HG02642 (cell line): Measurements from ENCODE around the gene HDAC11.
"Not testable (repeated sequence)": the region's sequence is repeated elsewhere in the genome, so short reads cannot be mapped to it uniquely, and the experiment has no call there.

Source experiments
- ATAC-seq: cut with Tn5 transposase; IDR thresholded peaks from one replicate; pipeline ENCODE4 v1.9.1; 2021; ENCODE audit warnings: mild to moderate bottlenecking; ENCODE audit not compliant: unreplicated experiment, poor library complexity

HDAC11 gene, protein sequence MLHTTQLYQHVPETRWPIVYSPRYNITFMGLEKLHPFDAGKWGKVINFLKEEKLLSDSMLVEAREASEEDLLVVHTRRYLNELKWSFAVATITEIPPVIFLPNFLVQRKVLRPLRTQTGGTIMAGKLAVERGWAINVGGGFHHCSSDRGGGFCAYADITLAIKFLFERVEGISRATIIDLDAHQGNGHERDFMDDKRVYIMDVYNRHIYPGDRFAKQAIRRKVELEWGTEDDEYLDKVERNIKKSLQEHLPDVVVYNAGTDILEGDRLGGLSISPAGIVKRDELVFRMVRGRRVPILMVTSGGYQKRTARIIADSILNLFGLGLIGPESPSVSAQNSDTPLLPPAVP

GRCh38 chr3:13479582-13480339 lies at the start of gene HDAC11:
HDAC11 (plus strand) TSS chr3:13480306; CDS start chr3:13480348, 42 bp downstream.
- peak; percentile 97 for ATAC-seq

DNA sequence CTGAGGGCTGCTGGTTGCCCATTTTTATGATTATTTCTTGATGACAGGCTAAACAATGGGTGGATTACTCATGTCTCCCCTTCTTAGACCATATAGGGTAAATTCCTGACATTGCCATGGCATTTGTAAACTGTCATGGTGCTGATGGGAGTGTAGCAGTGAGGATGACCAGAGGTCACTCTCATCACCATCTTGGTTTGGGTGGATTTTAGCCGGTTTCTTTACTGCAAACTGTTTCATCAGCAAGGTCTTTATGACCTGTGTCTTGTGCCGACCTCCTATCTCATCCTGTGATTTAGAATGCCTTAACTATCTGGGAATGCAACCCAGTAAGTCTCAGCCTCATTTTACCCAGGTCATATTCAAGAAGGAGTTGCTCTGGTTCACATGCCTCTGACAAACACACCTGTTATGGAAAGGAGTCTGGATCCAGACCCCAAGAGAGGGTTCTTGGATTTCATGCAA lies 49.7 kb upstream of the HDAC11 start:
- not testable (repeated sequence) for ATAC-seq

DNA sequence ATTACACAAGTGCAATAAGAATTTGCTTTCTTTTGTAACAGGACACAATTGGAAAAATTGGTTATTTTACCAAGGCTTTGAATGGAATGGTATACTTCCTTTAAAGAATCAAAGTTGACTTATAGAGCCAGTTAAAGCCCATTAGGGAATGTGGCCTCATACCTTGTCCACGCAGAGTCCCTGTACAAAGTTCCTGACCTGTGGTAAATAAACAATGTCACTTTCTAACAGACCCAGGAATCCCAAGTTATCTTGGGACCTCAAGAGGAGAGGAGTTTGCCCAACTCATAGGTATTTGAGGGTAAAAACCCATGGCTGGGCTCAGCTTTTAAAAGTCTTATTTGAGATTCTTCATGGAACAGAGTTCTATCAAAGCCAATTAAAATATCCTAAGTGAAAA lies 48.0 kb upstream of the HDAC11 start:
- ATAC-seq = no peak

DNA sequence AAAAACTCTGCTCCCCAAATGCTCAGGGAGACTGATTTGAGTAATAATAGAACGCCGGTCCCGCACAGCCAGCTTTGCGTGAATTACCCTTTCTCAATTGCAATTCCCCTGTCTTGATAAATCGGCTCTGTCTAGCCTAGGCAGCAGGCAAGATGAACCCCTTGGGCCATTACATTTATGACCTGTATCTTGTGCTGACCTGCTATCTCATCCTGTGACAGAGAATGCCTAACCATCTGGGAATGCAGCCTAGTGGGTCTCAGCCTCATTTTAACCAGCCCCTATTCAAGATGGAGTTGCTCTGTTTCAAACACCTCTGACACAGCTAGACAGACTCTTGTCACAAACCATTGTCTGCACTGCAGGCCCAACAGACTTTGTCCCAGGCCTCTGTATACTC lies 46.2 kb upstream of the HDAC11 start:
- ATAC-seq = no peak

DNA sequence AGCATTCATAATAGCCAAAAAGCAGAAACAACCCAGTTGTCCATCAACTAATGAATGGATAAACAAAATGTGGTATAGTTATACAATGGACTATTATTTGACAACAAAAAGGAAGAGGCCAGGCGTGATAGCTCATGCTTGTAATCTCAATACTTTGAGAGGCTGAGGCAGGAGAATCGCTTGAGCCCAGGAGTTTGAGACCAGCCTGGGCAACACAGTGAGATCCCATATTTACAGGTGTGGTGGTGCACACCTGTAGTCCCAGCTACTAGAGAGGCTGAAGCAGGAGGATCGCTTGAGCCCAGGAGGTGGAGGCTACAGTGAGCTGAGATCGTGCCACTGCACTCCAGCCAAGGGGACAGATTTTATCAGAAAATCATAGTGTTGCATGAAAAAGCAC lies 43.9 kb upstream of the HDAC11 start:
- not testable (repeated sequence) for ATAC-seq

DNA sequence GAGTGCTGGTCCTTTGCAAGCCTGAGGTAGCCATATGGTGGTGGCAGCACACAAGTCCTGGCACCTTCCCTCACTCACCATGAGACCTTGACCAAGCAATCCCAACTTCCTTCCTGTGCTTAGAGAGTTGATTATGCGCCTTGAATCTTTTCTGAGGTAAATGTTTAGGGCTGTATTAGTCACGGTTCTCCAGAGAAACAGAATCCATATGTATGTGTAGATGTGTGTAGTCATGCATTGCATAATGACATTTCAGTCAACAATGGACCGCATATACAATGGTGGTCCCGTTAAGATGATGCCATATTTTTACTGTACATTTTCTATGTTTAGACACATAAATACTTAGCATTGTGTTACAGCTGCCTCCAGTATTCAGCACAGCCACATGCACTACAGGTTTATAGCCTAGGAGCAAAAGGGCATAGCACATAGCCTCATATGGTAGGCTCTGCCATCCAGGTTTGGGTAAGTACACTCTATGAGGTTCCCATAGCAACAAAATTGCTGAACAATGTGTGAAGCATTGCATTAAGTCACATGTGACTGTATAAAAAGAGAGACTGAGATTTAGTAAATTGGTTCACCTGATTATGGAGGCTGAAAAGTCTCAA lies 39.8 kb upstream of the HDAC11 start:
- ATAC-seq = no peak

DNA sequence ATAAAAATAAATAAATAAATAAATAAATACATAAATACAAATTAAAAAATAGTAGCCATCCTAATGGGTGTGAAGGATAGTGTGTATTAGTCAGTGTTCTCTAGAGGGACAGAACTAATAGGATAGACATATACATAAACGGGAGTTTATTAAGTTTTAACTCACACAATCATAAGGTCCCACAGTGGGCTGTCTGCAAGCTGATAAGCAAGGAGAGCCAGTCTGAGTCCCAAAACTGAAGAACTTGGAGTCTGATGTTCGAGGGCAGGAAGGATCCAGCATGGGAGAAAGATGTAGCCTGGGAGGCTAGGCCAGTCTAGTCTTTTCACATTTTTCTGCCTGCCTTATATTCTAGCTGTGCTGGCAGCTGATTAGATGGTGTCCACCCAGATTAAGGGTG lies 37.2 kb upstream of the HDAC11 start:
- ATAC-seq = not testable (repeated sequence)

DNA sequence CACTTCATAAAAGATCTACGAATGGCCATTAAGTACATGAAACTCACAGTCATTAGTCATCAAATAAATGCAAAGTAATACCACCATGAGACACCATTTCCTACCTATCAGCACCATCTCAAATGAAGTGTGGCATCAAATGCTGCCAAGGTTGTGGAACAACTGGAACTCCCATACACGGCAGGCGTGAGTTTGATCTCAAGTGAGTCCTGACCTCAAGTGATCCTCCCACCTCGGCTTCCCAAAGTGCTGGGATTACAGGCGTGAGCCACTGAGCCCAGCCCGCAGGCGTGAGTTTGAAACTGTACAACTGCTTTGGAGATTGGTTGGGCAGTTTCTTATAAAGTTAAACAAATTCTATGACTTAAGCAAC lies 28.8 kb upstream of the HDAC11 start:
- peak; percentile 0 for ATAC-seq

- peak; percentile 27 for ATAC-seq
These were observed 27.4 kb upstream of the HDAC11 start for GRCh38 chr3:13452490-13453335.

GRCh38 chr3:13455644-13456043 lies 24.5 kb upstream of the HDAC11 start:
- no peak for ATAC-seq

- no peak for ATAC-seq
These were observed 22.5 kb upstream of the HDAC11 start for GRCh38 chr3:13457593-13457992.

DNA sequence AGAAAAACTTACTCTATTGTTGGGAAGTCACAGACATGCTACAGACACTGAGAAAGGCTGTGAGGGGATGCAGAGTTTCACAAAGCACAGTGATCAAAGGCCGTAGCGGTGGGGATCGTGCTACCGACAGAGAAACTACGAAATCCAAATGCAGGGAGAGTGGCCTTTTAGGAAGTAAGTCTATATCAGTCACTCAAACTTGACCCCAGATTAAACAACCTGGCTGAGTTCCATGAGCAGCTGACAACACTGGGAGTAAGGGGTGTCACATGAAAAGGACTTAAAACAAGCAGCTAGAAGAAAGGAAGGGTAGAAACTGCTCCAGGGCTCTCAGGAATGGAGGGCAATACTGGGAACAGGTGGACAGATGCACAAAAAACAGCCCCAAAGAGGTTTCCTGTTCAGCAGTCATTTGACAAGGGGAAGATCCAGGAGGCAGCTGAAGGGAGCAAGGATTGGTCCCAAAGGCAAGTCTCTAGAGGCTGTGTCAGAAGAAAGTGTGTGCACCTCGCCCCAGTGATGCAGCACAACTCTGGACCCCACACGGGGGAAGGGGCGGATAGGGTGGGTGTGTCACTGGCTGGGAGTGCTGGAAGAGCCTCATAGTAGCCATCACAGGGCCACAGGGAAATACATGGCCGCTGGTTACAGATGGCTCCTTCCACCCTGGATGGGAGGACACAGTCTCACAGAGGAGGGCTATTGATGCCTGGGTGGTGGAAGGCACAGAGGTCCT lies 20.3 kb upstream of the HDAC11 start:
- ATAC-seq = no peak

- ATAC-seq = no peak
These were observed 19.8 kb upstream of the HDAC11 start for GRCh38 chr3:13460341-13460736.

DNA sequence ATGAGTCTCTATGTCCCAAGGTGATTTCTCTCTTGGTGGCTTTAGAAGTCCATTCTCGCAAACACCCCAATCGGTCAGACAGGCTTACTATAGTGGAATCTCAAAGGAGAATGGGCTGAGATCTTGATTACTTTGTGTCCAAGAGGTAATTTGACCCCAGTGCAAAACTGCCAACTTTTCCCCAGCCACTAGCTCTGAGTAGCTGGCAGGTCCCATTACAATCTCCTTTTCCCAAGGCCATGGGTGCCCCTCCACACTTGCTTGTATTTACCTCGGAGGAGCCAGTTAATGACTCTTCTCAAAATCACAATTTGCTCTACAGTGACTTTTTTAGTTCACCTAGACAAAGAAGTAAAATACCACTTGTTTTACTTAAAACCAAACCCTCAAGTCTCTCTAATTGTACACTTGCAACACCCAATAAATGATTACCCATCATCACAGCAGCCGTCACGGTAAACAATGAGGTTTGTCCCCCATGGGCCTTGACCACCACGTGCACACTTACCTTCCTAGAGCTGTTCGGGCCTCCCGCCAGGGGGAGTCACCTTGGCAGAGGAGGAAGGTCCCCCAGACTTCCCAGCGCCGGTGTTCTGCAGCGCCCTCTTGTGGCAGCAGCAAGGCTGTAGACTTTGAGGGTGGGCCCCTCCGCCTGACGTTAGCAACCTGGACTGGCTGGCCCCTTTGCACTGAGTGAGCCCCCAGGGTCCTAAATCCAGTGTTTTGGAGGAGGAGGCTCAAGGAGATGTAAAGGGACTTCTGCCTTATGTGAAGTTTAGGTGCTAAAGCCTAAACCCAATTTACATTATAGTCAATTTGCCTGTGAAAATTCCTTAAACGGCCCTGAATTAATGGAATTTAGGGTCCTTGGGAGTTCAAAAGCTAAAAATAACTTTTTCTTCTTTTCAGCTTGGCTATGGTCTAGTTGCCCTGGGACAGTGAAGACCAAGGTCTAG lies 18.7 kb upstream of the HDAC11 start:
- peak; percentile 73 for ATAC-seq

- ATAC-seq = no peak
These were observed 17.9 kb upstream of the HDAC11 start for GRCh38 chr3:13462125-13462629.

DNA sequence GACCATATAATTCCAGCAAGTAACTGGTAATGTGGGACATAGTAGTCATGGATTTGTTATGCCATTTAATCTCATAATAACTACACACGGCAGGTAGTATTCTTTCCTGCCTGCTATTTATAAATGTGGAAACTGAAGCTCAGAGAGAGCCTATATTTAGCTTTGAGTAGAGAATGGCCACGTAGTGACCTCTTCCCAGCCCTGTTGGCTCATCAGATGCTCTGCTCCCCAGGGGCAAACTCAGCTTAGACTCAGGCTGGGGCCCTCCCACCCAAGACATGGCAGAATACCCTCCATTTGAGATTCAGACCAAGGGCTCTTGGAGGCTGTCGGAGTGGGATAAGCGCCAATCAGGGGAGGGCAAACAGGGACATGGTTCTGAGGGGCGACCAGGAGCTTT lies 17.3 kb upstream of the HDAC11 start:
- ATAC-seq = no peak

DNA sequence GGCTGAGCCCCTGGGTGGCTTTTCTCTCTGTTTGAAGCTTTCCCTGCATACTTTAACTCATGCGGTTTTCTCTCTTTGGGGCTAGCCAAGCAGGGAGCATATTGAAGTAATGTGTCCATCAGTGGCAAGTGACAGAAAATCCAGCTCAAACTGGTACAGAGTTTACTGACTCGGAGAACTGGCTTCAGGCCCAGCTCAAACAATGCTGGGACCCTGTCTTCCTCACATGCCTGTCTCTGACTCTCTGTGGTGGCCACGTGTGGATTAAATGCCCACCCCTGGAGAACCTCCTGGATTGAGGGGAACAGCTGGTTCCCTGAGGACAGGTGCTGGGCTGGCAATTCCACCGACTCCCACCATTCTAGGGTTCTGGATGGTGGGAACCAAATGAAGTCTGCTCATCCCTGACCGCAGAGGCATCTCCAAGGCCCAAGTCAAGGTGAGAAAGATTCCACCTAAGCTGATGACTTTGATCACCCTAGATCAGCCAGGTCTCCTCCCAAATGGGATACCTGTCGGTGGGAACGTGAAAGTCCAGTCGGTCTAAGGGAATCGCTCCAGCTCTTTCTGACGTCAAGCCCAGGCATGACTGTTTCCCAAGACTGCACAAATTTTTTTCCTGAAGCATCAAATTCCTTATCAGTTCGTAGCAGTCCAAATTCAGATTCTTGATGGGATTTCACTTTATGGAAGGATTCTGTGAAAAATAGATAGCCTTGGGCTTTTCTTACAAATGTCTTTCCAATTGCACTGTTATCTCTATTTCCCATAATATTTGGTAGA lies 16.3 kb upstream of the HDAC11 start:
- no peak for ATAC-seq
